ENCODE results near the gene MARK2.

The MARK2 gene

DNA sequence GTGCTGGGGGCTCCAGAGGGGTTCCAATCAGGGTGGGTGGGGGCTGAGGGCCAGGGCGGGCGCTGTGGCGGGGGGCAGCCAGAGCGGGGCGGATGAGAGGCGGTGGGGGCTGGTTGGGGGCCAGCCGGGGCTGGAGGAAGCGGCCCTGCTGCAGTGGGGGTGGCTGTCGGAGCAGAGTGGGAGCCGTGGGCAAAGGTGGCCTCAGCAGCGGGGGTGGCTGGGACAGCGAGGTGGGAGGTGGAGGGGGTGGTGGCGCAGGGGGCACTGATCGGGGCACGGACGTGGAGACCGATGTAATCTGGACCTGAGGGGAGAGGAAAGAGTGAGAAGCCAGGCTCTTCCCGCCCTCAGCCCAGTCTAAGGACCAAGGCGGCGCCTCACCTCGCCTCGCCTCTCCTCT lies 73.0 kb downstream of the MARK2 start:
- TF ChIP-seq YY1 (IDR thresholded peaks at IDR 0.05; ENCODE audit: low read depth) (no peak), ZBTB7A (IDR thresholded peaks at IDR 0.05; ENCODE audit: low read depth) (no peak), FOXM1 (IDR thresholded peaks at IDR 0.05; ENCODE audit: borderline replicate concordance, low read depth) (no peak), RAD21 (IDR thresholded peaks at IDR 0.05; ENCODE audit: low read depth) (no peak)

- TF ChIP-seq MAX (IDR thresholded peaks at IDR 0.05) = no peak
- TF ChIP-seq FOXM1 (IDR thresholded peaks at IDR 0.05; ENCODE audit: borderline replicate concordance, low read depth) = no peak
- TF ChIP-seq ZBTB7A (IDR thresholded peaks at IDR 0.05; ENCODE audit: low read depth) = no peak
- TF ChIP-seq TEAD4 (IDR thresholded peaks at IDR 0.05) = no peak
- no peak for TF ChIP-seq TCF12 (IDR thresholded peaks at IDR 0.05; ENCODE audit: low read depth)
- no peak for TF ChIP-seq TAF1 (IDR thresholded peaks at IDR 0.05; ENCODE audit: low read depth)
- no peak for TF ChIP-seq CREB1 (IDR thresholded peaks at IDR 0.05; ENCODE audit: low read depth)
- no peak for TF ChIP-seq CEBPB (IDR thresholded peaks at IDR 0.05)
- TF ChIP-seq, protein P1, sequence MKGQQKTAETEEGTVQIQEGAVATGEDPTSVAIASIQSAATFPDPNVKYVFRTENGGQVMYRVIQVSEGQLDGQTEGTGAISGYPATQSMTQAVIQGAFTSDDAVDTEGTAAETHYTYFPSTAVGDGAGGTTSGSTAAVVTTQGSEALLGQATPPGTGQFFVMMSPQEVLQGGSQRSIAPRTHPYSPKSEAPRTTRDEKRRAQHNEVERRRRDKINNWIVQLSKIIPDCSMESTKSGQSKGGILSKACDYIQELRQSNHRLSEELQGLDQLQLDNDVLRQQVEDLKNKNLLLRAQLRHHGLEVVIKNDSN (IDR thresholded peaks at IDR 0.05) = no peak
Measured at GRCh38 chr11:63912678-63913077, 73.8 kb downstream of the MARK2 start.

DNA sequence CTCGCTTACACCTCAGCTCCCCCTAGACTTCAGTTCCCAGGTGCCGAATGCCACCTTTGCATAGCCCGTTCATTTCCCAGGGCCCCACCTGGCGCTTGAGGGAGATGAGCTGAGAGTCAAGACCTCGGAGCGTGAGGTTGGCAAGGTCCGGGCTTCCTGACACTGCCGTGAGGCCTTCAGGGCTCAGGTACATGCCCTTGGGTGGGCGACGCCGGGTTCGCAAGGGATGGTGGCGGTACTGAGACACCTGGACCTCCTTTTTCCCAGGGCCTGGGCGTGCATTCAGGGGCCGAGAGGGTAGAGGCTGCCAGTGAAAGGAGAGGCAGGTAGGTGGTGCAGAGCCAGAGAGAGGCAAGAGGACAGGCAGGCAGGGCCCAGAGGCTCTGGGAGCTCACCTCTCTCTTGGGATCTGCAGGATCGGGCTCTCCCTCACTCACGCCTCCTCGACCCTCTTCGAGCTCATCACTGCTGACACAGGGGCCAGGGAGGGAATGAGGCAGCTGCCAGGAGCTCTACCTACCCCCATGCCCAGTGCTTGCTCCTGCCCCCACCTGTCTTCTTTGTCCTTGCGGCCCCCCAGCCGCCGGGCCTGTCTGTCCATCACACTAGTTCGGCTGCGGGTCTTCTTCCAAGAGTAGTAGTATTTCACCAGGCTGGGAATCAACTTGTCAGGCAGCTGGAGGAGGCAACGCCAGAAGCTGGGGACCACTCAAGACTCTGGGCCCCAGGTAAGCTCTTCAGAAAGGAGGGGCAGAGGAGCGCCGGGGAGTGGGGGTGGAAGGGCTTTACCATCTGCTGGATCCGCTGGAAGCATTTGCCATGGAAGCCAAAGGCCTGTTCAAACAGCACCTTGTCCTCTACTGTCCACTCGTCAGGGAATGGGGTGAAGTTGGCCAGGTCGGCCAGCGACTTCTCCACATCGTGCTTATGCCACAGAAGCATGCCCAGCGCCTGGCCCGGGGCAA lies 75.2 kb downstream of the MARK2 start:
- TF ChIP-seq YY1 (IDR thresholded peaks at IDR 0.05; ENCODE audit: low read depth) = no peak
- TF ChIP-seq TAF1 (IDR thresholded peaks at IDR 0.05; ENCODE audit: low read depth) = no peak
- TF ChIP-seq MAX (IDR thresholded peaks at IDR 0.05) = no peak

DNA sequence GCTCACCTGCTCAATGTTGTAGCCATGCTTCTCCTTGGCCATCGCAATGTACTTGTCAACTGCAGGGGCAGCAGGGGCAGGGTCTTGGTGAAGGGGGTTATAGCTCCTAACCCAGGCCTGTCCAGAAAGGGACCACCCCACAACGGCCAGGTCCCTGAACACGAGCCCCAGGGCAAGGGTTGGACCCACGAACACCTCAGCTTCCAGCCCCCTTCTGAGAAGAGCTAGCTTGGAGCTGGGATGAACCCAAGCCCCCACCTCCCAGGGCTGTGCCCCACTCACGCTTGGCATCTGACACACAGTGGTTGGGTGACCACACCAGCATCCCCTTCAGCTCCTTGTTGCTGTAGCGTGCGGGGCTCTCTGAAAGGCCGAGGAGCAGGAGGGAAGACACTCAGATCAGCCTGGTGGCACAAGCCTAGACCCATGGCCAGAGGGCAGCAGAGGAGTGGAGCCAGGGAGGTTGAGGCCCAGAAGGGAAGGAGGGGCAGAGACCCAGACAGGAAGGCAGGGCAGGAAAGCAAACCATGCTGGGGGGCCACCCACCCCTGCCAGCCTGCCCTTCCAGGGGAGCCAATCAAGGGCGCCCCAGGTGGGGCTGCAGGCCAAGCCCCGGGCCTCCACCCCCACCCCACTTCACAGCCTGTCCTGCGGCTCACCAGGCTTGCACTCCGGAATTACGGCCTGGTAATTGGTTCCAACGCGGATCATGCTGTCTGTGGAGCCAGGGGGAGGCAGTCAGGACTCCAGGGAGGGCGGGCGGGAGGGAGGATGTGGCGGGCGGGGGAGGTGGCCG lies 76.2 kb downstream of the MARK2 start:
- no peak for TF ChIP-seq EGR1 (IDR thresholded peaks at IDR 0.05)
- no peak for TF ChIP-seq FOXM1 (IDR thresholded peaks at IDR 0.05; ENCODE audit: borderline replicate concordance, low read depth)
- no peak for TF ChIP-seq TAF1 (IDR thresholded peaks at IDR 0.05; ENCODE audit: low read depth)
- TF ChIP-seq NFIC (IDR thresholded peaks at IDR 0.05) = no peak
- TF ChIP-seq YY1 (IDR thresholded peaks at IDR 0.05; ENCODE audit: low read depth) = no peak
- TF ChIP-seq, protein P1 (IDR thresholded peaks at IDR 0.05) = no peak
- no peak for TF ChIP-seq TEAD4 (IDR thresholded peaks at IDR 0.05)
- no peak for TF ChIP-seq ZBTB7A (IDR thresholded peaks at IDR 0.05; ENCODE audit: low read depth)
- TF ChIP-seq CREB1 (IDR thresholded peaks at IDR 0.05; ENCODE audit: low read depth) = no peak
- TF ChIP-seq, protein P2, sequence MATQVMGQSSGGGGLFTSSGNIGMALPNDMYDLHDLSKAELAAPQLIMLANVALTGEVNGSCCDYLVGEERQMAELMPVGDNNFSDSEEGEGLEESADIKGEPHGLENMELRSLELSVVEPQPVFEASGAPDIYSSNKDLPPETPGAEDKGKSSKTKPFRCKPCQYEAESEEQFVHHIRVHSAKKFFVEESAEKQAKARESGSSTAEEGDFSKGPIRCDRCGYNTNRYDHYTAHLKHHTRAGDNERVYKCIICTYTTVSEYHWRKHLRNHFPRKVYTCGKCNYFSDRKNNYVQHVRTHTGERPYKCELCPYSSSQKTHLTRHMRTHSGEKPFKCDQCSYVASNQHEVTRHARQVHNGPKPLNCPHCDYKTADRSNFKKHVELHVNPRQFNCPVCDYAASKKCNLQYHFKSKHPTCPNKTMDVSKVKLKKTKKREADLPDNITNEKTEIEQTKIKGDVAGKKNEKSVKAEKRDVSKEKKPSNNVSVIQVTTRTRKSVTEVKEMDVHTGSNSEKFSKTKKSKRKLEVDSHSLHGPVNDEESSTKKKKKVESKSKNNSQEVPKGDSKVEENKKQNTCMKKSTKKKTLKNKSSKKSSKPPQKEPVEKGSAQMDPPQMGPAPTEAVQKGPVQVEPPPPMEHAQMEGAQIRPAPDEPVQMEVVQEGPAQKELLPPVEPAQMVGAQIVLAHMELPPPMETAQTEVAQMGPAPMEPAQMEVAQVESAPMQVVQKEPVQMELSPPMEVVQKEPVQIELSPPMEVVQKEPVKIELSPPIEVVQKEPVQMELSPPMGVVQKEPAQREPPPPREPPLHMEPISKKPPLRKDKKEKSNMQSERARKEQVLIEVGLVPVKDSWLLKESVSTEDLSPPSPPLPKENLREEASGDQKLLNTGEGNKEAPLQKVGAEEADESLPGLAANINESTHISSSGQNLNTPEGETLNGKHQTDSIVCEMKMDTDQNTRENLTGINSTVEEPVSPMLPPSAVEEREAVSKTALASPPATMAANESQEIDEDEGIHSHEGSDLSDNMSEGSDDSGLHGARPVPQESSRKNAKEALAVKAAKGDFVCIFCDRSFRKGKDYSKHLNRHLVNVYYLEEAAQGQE (IDR thresholded peaks at IDR 0.05; ENCODE audit: low read depth) = no peak

GRCh38 chr11:63915961-63916836 lies 77.3 kb downstream of the MARK2 start:
- TF ChIP-seq TCF12 (IDR thresholded peaks at IDR 0.05; ENCODE audit: low read depth) (peak; percentile 27; the same call in 1 of the 2 replicates), ZBTB7A (IDR thresholded peaks at IDR 0.05; ENCODE audit: low read depth) (peak; percentile 95), EP300 (IDR thresholded peaks at IDR 0.05; ENCODE audit: borderline replicate concordance) (no peak), RAD21 (IDR thresholded peaks at IDR 0.05; ENCODE audit: low read depth) (peak; percentile 61)

DNA sequence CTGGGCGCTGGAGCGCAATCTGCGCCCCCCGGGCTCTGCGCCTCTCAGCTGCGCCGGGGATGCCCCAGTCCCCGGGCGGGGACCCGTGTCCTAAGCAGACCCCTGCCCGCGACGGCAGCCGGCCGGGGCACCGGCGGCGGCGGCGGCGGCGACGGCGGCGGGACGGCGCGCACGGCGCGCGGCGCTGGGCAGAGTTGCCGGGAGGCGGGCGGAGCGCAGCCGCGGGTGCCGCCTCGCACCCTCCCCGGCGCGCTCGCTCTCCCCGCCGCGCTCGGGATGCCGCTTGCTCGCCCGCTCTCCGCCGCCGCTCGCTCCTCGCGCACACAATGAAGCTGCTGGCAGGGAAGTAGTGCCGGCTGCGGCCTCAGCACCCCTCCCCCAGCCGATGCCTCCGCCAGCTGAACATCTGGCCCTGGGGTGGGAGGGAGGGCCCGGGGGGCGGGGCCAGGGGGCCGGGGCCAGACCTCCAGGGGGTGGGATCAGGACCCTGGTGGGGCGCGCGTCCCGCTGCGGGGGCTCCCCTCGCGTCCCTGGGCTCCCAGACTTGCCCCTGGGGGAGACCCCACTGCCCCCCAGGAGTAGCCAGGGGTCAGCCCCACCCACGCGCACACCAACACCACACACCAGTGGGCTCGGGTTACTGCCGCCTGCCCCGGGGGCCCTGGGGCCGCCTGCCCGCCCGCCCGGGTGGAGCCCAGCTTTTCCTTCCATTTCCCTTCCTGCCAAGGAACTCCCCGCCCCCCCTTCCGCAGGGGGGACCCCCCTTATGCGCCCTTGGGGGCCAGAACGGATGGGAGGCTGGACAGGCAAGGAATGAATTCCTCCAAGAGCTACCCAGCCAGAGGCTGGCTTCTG lies 78.2 kb downstream of the MARK2 start, which contains the start of gene RCOR2:
Gene RCOR2 (minus strand): TSS at position 328 of the 855 bp plus-strand sequence. CDS start 708 bp downstream, outside the sequence.
- TF ChIP-seq, protein P1 (IDR thresholded peaks at IDR 0.05) = no peak
- TF ChIP-seq, protein P2 (IDR thresholded peaks at IDR 0.05; ENCODE audit: low read depth) = no peak
- TF ChIP-seq RAD21 (IDR thresholded peaks at IDR 0.05; ENCODE audit: low read depth) = peak; percentile 3; the same call in 1 of the 2 replicates
- TF ChIP-seq FOXM1 (IDR thresholded peaks at IDR 0.05; ENCODE audit: borderline replicate concordance, low read depth) = no peak
- peak; percentile 34; the same call in 1 of the 2 replicates for TF ChIP-seq TCF12 (IDR thresholded peaks at IDR 0.05; ENCODE audit: low read depth)
- TF ChIP-seq ZBTB7A (IDR thresholded peaks at IDR 0.05; ENCODE audit: low read depth) = peak; percentile 71
- TF ChIP-seq NFIC (IDR thresholded peaks at IDR 0.05) = 0 out of 2 replicates have a peak, but pooled peaks have one; percentile 30
- peak; percentile 69; the same call in 1 of the 2 replicates for TF ChIP-seq TAF1 (IDR thresholded peaks at IDR 0.05; ENCODE audit: low read depth)
- TF ChIP-seq EGR1 (IDR thresholded peaks at IDR 0.05) = peak; percentile 34; the same call in 1 of the 2 replicates
- no peak for TF ChIP-seq YY1 (IDR thresholded peaks at IDR 0.05; ENCODE audit: low read depth)
- TF ChIP-seq CREB1 (IDR thresholded peaks at IDR 0.05; ENCODE audit: low read depth) = no peak
- TF ChIP-seq MAX (IDR thresholded peaks at IDR 0.05) = peak; percentile 71; the same call in 1 of the 2 replicates
- peak; percentile 42 for TF ChIP-seq EP300 (IDR thresholded peaks at IDR 0.05; ENCODE audit: borderline replicate concordance)
- TF ChIP-seq TEAD4 (IDR thresholded peaks at IDR 0.05) = peak; percentile 49; the same call in 1 of the 2 replicates
- TF ChIP-seq CEBPB (IDR thresholded peaks at IDR 0.05) = no peak

Data from Ishikawa (cell line).